Sigmoid colon (tissue), 4 donors: ENCODE results near the gene TMEM44.

ENCODE experiments used
- EP300 ChIP-seq, 4 donors: sonication (generic); formaldehyde crosslinking; IDR thresholded peaks; one replicate each; pipeline ENCODE4 v1.6.1; 2017; ENCODE audit warnings: antibody characterized with exemption in 4 of 4
- POLR2A ChIP-seq, 2 donors: fragments of 450-650 bp; IDR thresholded peaks; one replicate each; pipeline ENCODE4 v1.6.1; 2016; ENCODE audit warnings: antibody characterized with exemption in 2 of 2, mild to moderate bottlenecking in 2 of 2, moderate library complexity in 2 of 2
- POLR2AphosphoS5 ChIP-seq, 4 donors: sonication (generic); formaldehyde crosslinking; IDR thresholded peaks; one replicate each; pipeline ENCODE4 v1.6.1; 2017; ENCODE audit warnings: antibody characterized with exemption in 4 of 4
- TF ChIP-seq, protein P1 (sequence below), 4 experiments: fragments of 450-650 bp in 3 of 4; fragments of 200-600 bp in 1 of 4; IDR thresholded peaks; one replicate each; pipeline ENCODE4 v1.5.1; 2016 to 2019; ENCODE audit warnings: antibody characterized with exemption in 4 of 4, mild to moderate bottlenecking in 3 of 4, moderate library complexity in 2 of 4

DNA sequence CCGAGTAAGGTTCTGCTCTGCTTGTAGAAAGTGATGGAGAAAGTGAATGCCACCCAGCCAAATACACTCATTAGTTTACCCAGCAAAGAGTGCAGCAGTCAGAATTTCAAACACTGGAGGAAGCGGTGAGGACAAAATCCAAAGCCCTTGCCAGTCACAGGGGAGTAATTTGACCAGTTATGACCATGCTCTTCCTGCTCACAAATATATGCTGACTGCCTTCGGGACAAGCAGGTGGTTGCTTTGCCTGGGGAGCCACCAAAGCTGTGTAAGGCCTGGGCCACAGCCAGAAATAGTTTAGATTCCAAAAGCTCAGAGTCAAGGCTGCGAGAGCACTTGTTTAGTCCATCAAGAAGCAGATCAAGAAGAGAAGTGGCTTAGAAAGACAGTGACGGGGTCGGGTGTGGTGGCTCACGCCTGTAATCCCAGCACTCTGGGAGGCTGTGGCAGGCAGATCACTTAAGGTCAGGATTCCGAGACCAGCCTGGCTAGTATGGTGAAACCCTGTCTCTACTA lies 95.4 kb downstream of the TMEM44 start:
- TF ChIP-seq POLR2A (IDR thresholded peaks at IDR 0.05) = no peak
- TF ChIP-seq, protein P1, sequence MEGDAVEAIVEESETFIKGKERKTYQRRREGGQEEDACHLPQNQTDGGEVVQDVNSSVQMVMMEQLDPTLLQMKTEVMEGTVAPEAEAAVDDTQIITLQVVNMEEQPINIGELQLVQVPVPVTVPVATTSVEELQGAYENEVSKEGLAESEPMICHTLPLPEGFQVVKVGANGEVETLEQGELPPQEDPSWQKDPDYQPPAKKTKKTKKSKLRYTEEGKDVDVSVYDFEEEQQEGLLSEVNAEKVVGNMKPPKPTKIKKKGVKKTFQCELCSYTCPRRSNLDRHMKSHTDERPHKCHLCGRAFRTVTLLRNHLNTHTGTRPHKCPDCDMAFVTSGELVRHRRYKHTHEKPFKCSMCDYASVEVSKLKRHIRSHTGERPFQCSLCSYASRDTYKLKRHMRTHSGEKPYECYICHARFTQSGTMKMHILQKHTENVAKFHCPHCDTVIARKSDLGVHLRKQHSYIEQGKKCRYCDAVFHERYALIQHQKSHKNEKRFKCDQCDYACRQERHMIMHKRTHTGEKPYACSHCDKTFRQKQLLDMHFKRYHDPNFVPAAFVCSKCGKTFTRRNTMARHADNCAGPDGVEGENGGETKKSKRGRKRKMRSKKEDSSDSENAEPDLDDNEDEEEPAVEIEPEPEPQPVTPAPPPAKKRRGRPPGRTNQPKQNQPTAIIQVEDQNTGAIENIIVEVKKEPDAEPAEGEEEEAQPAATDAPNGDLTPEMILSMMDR (IDR thresholded peaks at IDR 0.05) = no peak
- TF ChIP-seq POLR2AphosphoS5 (IDR thresholded peaks at IDR 0.05) = no peak
- TF ChIP-seq EP300 (IDR thresholded peaks at IDR 0.05) = no peak
